ENCODE data around the gene PDPN. TPM values are rescaled to one million over a fixed set of nuclear protein-coding genes. Genes with fewer than 3 reads are reported as not detected.

Gene PDPN
- total RNA-seq, 1 donor from 2014 or later = not detected

DNA sequence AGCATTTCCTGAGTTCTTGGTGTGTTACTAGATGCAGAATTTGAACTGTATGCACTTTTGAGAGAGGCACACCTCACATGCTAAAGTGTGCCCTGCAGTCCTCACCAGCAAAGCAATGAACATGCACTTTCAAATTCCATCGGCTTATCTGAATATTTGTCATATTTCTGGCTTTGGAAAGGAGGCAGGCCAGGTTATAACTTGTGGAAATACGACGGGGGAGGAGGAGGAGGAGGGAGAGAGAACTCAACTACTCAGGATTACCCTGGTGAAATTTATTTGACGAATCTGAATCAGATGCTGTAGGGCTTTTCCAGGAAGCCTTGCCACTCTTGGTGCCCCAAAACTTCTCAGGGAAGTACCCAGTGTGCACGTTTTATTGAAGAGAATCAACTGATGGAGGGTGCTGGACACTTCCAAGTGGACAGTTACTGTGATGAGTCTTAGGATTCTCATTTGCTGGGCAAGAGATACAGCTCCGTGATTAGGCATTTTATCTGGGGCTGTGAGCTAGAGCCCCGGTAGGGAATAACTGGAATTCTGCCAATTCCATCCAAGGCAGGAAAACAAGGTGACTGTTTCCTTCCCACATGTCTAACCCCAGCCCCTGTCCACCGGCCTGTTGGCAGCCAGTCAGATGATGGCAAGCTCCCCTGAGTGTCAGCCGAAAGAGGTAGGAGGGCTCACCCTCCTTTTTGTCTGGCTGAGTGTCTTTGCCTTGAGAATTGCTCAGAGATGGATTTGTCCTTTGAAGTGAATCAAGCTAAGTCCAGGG is 3.8 kb downstream of the PDPN start:
- H3K9me3 Mint-ChIP-seq (ENCODE audit: unreplicated experiment) = peaks cover 18% of the 10 kb centered on the region
- no peak for DNase-seq (ENCODE audit: extremely low spot score, unreplicated experiment)
- no peaks in the 10 kb centered on the region for H3K4me1 Mint-ChIP-seq (ENCODE audit: unreplicated experiment)
- peaks cover 19% of the 10 kb centered on the region for H3K27me3 Mint-ChIP-seq (ENCODE audit: unreplicated experiment)
- no peak overlapping the region for H3K27ac Mint-ChIP-seq (ENCODE audit: unreplicated experiment)
- no peaks in the 10 kb centered on the region for H3K36me3 Mint-ChIP-seq (ENCODE audit: unreplicated experiment)
- no peak overlapping the region for H3K4me3 Mint-ChIP-seq (ENCODE audit: unreplicated experiment)
- TF ChIP-seq, protein P1, sequence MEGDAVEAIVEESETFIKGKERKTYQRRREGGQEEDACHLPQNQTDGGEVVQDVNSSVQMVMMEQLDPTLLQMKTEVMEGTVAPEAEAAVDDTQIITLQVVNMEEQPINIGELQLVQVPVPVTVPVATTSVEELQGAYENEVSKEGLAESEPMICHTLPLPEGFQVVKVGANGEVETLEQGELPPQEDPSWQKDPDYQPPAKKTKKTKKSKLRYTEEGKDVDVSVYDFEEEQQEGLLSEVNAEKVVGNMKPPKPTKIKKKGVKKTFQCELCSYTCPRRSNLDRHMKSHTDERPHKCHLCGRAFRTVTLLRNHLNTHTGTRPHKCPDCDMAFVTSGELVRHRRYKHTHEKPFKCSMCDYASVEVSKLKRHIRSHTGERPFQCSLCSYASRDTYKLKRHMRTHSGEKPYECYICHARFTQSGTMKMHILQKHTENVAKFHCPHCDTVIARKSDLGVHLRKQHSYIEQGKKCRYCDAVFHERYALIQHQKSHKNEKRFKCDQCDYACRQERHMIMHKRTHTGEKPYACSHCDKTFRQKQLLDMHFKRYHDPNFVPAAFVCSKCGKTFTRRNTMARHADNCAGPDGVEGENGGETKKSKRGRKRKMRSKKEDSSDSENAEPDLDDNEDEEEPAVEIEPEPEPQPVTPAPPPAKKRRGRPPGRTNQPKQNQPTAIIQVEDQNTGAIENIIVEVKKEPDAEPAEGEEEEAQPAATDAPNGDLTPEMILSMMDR (IDR thresholded peaks at IDR 0.05) = no peak

DNA sequence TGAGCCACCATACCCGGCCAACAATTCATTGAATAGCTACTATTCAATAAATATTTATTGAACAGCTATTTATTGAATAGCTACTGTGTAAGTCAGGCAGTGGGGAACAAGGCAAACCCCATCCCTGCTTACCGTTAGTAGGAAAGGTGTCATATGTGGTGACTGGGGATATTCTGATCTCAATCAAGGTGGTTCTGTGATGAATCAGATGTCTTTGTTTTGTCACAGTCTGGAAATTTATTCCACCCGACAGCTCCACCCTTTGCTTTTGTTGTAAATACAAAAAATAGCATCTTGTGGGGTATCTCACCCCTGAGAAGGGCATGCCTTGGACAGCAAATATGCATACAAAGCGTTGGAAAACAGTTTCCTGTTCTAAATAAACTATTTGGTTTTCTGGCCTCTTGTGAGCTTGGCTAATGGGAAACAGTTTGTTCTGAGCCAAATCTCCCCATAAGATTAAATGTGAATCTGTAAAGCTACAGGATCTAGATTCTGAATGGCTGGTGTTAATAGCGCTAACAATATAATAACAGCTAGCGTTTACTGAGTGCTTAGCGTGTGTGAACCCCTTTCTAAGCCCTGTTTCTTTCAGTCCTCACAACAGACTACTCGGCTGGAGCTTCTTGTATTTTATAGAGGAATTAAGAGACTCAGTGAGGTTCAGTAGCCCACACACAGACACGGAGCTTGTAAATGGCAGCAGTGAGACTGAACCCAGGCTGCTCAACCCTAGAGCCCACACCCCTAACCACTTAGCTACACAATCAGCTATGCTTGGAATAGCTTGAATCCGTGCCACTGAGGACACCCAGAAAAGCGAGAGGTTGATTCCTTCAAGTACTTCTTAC is 5.5 kb downstream of the PDPN start:
- Mint-ChIP-seq H3K27ac (ENCODE audit: unreplicated experiment) (no peak overlapping the region), H3K36me3 (ENCODE audit: unreplicated experiment) (no peaks in the 10 kb centered on the region), H3K27me3 (ENCODE audit: unreplicated experiment) (peaks cover 8% of the 10 kb centered on the region), H3K4me3 (ENCODE audit: unreplicated experiment) (no peak overlapping the region), H3K9me3 (ENCODE audit: unreplicated experiment) (peaks cover 28% of the 10 kb centered on the region), H3K4me1 (ENCODE audit: unreplicated experiment) (no peaks in the 10 kb centered on the region)
- TF ChIP-seq, protein P1 (IDR thresholded peaks at IDR 0.05) = no peak
- DNase-seq (ENCODE audit: extremely low spot score, unreplicated experiment) = no peak

DNA sequence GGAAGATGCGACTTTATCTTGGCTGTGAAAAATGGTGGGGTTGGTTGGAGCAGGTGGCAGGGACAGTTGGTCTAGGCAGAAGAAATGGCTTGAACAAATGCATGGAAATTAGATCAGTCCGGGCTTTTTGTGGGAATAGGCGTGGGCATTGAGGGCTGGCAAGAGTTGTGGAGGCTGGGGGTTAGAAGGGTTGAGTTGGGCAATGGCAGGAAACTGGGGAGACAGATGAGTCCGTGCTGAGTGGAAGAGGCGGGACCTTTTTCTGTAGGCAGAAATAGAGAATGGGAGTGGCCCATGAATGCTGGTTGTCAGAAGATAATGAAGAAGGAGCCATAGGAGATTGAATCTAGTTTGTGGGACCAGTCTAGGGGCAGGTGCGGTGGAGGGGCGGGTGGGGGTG is 6.9 kb downstream of the PDPN start:
- no peak overlapping the region for H3K27ac Mint-ChIP-seq (ENCODE audit: unreplicated experiment)
- no peak overlapping the region for H3K4me3 Mint-ChIP-seq (ENCODE audit: unreplicated experiment)
- DNase-seq (ENCODE audit: extremely low spot score, unreplicated experiment) = no peak
- H3K36me3 Mint-ChIP-seq (ENCODE audit: unreplicated experiment) = no peaks in the 10 kb centered on the region
- H3K4me1 Mint-ChIP-seq (ENCODE audit: unreplicated experiment) = no peaks in the 10 kb centered on the region
- no peaks in the 10 kb centered on the region for H3K27me3 Mint-ChIP-seq (ENCODE audit: unreplicated experiment)
- peaks cover 34% of the 10 kb centered on the region for H3K9me3 Mint-ChIP-seq (ENCODE audit: unreplicated experiment)
- TF ChIP-seq, protein P1 (IDR thresholded peaks at IDR 0.05) = no peak

DNA sequence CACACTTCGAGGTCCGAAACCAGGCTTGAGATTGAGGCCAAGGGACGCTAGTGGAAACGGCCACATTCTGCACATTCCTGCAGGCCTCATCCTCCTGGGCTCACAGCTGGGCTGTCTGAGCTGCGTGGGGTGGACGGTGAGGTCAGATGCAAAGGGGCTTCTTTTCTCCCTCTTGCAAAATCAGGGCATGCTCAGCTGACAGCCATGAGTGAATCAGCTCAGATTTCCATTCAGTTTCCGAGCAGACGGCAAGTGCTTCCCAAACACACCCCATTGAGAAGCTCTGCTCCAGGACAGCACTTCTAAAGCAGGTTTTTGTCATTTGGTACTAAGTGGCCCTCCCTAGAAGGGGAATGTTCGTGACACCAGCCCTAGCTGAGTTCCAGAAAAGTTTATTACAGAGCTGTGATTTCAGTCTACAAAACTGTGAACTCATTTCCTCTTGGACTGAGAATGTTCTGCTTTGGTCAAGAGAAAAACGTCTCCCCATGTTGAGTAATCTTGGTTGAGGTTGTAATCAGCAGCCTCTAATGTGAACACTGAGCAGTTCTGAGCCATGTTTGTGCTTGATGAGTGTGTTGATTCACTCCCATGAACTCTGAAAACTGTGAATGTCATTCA is 10.0 kb downstream of the PDPN start:
- DNase-seq (ENCODE audit: extremely low spot score, unreplicated experiment) = no peak
- no peak overlapping the region for H3K27ac Mint-ChIP-seq (ENCODE audit: unreplicated experiment)
- no peaks in the 10 kb centered on the region for H3K27me3 Mint-ChIP-seq (ENCODE audit: unreplicated experiment)
- no peaks in the 10 kb centered on the region for H3K36me3 Mint-ChIP-seq (ENCODE audit: unreplicated experiment)
- peaks cover 54% of the 10 kb centered on the region for H3K9me3 Mint-ChIP-seq (ENCODE audit: unreplicated experiment)
- TF ChIP-seq, protein P1 (IDR thresholded peaks at IDR 0.05) = no peak
- H3K4me1 Mint-ChIP-seq (ENCODE audit: unreplicated experiment) = no peaks in the 10 kb centered on the region
- H3K4me3 Mint-ChIP-seq (ENCODE audit: unreplicated experiment) = no peak overlapping the region

DNA sequence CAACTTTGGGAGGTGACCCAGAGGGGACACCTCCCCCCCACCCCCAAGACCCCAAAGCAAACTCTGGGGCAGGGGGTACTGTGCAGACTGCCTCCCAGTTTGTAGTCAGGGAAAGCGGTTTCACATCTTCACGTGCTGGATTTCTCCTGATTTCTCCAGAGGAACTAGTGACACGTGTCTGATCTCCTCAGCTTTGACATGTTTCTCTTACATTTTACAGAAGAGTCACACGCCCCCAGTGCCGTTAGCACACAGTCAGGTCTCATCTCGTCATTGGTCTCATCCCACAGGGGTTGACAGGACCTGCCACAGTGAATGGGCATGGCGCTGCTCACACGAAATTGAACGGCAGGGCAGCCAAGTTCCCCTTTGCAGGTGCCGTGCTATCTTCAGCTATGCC is 11.8 kb downstream of the PDPN start:
- Mint-ChIP-seq H3K36me3 (ENCODE audit: unreplicated experiment) (no peaks in the 10 kb centered on the region), H3K4me1 (ENCODE audit: unreplicated experiment) (no peaks in the 10 kb centered on the region), H3K27ac (ENCODE audit: unreplicated experiment) (no peak overlapping the region), H3K9me3 (ENCODE audit: unreplicated experiment) (peaks cover 56% of the 10 kb centered on the region), H3K27me3 (ENCODE audit: unreplicated experiment) (no peaks in the 10 kb centered on the region), H3K4me3 (ENCODE audit: unreplicated experiment) (no peak overlapping the region)
- no peak for DNase-seq (ENCODE audit: extremely low spot score, unreplicated experiment)
- TF ChIP-seq, protein P1 (IDR thresholded peaks at IDR 0.05) = no peak

Measured in osteocyte (in vitro differentiated cells).